ENCODE data around the gene GABRR3.
"Not testable (repeated sequence)": the region's sequence is repeated elsewhere in the genome, so short reads cannot be mapped to it uniquely, and the experiment has no call there.

GABRR3 gene

DNA sequence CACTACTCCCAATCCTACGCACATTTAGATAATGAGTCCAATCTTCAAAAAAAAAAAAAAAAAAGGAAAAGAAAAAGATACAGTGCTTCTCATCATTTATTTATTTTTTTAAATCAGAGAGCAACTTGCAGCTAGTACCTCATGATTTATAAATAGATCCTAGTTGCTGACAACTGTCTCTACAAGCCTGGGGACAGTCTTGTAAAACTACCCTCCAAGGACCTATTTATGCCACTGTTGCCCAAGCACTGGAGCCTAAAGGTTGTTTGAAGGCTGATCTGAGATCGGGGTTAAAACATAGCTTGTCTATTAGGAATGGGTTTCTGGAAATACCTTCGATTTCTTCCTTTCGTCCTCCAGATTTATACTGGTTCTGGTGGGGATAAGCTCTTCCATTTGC is 14.7 kb downstream of the GABRR3 start:
- no peaks in the 10 kb centered on the region for H3K9me3 ChIP-seq (ENCODE audit: low read length)
- H3K4me1 ChIP-seq (ENCODE audit: insufficient read depth, low read length) = peaks cover 14% of the 10 kb centered on the region
- no peak overlapping the region for H3K9ac ChIP-seq (ENCODE audit: low read length)
- no peaks in the 10 kb centered on the region for H3K36me3 ChIP-seq (ENCODE audit: insufficient read depth, low read length)
- no peak overlapping the region for H3K27ac ChIP-seq (ENCODE audit: low read depth, low read length)
- H3K4me3 ChIP-seq (ENCODE audit: low read depth in 1 of 2, low read length in 2 of 2) = no peak overlapping the region
- no peaks in the 10 kb centered on the region for H3K27me3 ChIP-seq (ENCODE audit: control insufficient read depth in 1 of 2, insufficient read depth in 2 of 2, low read length in 2 of 2)

GRCh38 chr3:98018301-98018700 is 16.8 kb downstream of the GABRR3 start:
- no peak overlapping the region for H3K27ac ChIP-seq (ENCODE audit: low read depth, low read length)
- H3K36me3 ChIP-seq (ENCODE audit: insufficient read depth, low read length) = no peaks in the 10 kb centered on the region
- no peaks in the 10 kb centered on the region for H3K9me3 ChIP-seq (ENCODE audit: low read length)
- H3K4me3 ChIP-seq (ENCODE audit: low read depth in 1 of 2, low read length in 2 of 2) = no peak overlapping the region
- peaks cover 25% of the 10 kb centered on the region for H3K4me1 ChIP-seq (ENCODE audit: insufficient read depth, low read length)
- H3K9ac ChIP-seq (ENCODE audit: low read length) = no peak overlapping the region
- H3K27me3 ChIP-seq (ENCODE audit: control insufficient read depth in 1 of 2, insufficient read depth in 2 of 2, low read length in 2 of 2) = no peaks in the 10 kb centered on the region

DNA sequence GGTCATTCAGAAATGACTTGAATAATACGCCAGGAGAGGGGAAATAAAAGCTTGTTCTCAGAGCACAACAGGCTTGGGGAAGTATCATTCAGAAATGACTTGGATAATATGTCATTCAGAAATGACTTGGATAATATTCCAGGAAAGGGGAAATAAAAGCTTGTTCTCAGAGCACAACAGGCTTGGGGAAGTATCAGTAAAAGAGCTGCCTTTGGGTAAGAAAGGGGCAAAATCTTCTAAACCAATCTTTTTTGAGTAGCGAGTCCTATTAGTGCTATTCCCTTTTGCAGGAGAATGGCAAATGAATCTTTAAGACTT is 20.9 kb downstream of the GABRR3 start:
- Histone ChIP-seq H3K9ac (ENCODE audit: low read length) (no peak overlapping the region), H3K27ac (ENCODE audit: low read depth, low read length) (no peak overlapping the region), H3K36me3 (ENCODE audit: insufficient read depth, low read length) (no peaks in the 10 kb centered on the region), H3K27me3 (ENCODE audit: control insufficient read depth in 1 of 2, insufficient read depth in 2 of 2, low read length in 2 of 2) (no peaks in the 10 kb centered on the region), H3K4me3 (ENCODE audit: low read depth in 1 of 2, low read length in 2 of 2) (no peak overlapping the region), H3K9me3 (ENCODE audit: low read length) (no peaks in the 10 kb centered on the region), H3K4me1 (ENCODE audit: insufficient read depth, low read length) (peaks cover 15% of the 10 kb centered on the region)

DNA sequence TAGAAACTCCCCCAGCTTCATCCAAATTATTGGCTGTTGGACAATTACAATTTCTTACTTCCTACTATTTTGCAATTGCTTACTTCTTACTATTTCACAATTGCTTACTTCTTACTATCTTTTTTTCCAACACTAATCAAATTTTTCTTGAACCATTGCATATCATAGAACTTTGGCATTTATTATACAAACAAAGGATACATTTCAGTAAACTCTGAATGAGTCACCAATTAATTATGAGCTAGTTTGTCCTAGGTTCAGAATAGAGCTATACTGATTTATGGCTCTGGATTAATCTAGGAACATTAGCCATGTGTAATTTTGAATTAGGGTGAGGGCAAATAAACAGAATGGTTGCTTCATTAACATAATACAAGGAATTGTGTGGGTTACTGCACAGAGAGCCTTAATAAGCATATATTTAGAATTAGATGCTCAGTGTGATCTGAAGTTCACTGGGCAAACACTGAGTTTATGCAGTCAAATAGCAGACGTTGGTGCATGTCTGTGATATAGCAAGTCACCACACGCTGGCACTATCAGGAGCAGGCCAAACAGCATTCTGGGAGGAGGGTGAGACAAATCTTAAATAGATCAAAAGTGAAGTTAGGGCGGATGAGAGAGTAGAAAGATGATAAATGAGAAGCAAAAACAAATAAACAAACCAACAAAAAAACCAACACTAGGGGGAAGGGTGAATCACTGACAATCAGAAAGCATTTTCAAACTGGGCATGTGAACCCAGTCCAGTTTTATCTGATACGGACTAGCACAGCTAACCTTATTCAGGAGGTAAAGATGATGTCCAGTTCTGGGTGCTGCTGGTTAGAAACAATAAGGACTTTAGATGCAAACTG is 21.5 kb downstream of the GABRR3 start:
- no peak overlapping the region for H3K27ac ChIP-seq (ENCODE audit: low read depth, low read length)

GRCh38 chr3:98012979-98013378 is 22.1 kb downstream of the GABRR3 start:
- Histone ChIP-seq H3K27ac (ENCODE audit: low read depth, low read length) (no peak overlapping the region), H3K9ac (ENCODE audit: low read length) (no peak overlapping the region)

More for the DNA sequence above, 21.5 kb downstream of the GABRR3 start:
- Histone ChIP-seq H3K27me3 (ENCODE audit: control insufficient read depth in 1 of 2, insufficient read depth in 2 of 2, low read length in 2 of 2) (no peaks in the 10 kb centered on the region), H3K4me1 (ENCODE audit: insufficient read depth, low read length) (peaks cover 15% of the 10 kb centered on the region), H3K9ac (ENCODE audit: low read length) (no peak overlapping the region), H3K4me3 (ENCODE audit: low read depth in 1 of 2, low read length in 2 of 2) (no peak overlapping the region), H3K36me3 (ENCODE audit: insufficient read depth, low read length) (no peaks in the 10 kb centered on the region), H3K9me3 (ENCODE audit: low read length) (no peaks in the 10 kb centered on the region)

DNA sequence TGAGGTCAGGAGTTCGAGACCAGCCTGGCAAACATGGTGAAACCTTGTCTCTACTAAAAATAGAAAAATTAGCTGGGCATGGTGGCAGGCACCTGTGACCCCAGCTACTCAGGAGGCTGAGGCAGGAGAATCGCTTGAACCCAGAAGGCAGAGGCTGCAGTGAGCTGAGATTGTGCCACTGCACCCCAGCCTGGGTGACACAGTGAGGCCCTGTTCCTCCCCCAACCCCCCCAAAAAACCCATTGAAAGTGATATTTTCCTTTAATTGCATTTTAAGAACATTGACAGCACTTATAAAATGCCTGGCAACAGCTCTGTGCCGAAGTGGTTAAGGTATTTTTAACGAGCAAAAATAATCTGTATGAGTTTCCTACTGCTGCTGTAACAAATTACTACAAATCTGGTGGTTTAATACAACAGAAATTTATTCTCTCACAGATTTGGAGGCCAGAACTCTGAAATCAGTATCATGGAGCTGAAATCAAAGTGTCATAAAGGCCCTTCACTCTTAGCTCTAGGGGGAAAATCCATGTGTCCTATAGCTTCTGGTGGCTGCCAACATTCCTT is 24.1 kb downstream of the GABRR3 start:
- H3K9me3 ChIP-seq (ENCODE audit: low read length); H3K4me3 ChIP-seq (ENCODE audit: low read depth in 1 of 2, low read length in 2 of 2); H3K36me3 ChIP-seq (ENCODE audit: insufficient read depth, low read length); H3K27ac ChIP-seq (ENCODE audit: low read depth, low read length); H3K27me3 ChIP-seq (ENCODE audit: control insufficient read depth in 1 of 2, insufficient read depth in 2 of 2, low read length in 2 of 2); H3K9ac ChIP-seq (ENCODE audit: low read length): not testable (repeated sequence)
- H3K4me1 ChIP-seq (ENCODE audit: insufficient read depth, low read length) = peaks cover 15% of the 10 kb centered on the region

More at GRCh38 chr3:98012979-98013378, 22.1 kb downstream of the GABRR3 start:
- no peaks in the 10 kb centered on the region for H3K27me3 ChIP-seq (ENCODE audit: control insufficient read depth in 1 of 2, insufficient read depth in 2 of 2, low read length in 2 of 2)
- H3K4me1 ChIP-seq (ENCODE audit: insufficient read depth, low read length) = peaks cover 15% of the 10 kb centered on the region
- no peaks in the 10 kb centered on the region for H3K9me3 ChIP-seq (ENCODE audit: low read length)
- no peaks in the 10 kb centered on the region for H3K36me3 ChIP-seq (ENCODE audit: insufficient read depth, low read length)
- no peak overlapping the region for H3K4me3 ChIP-seq (ENCODE audit: low read depth in 1 of 2, low read length in 2 of 2)

DNA sequence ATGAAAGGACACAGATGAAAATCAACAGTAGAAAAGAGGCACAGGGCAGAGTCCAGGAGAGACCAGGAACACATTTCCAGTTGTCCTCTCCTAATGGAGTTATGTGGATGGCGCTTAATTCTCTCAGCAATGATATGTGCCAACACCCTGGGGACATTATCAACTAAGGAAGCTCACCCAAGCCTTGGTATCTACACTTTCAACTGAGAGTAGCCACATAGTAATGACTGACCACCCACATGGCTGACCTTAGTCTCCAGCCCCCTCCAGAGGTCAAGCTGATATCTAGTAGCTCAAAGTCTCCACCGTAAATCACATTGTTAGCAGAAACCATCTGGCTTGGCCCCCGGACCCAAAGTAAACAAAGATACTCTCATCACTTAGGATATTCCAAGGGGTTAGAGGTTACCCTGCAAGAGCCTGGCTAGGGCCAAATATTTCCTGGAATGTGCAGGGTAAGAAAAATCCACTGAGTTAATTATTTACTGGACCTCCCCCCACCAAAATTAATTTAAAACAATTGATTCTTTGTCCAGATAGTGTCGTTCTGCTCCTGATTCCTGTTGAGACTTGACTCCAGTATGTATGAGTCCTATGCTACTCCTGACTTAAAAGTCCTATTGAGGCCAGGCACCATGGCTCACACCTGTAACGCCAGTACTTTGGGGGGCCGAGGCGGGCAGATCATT is 24.8 kb downstream of the GABRR3 start:
- H3K4me1 ChIP-seq (ENCODE audit: insufficient read depth, low read length) = peaks cover 15% of the 10 kb centered on the region
- H3K36me3 ChIP-seq (ENCODE audit: insufficient read depth, low read length) = no peaks in the 10 kb centered on the region
- no peak overlapping the region for H3K27ac ChIP-seq (ENCODE audit: low read depth, low read length)
- no peak overlapping the region for H3K4me3 ChIP-seq (ENCODE audit: low read depth in 1 of 2, low read length in 2 of 2)
- H3K27me3 ChIP-seq (ENCODE audit: control insufficient read depth in 1 of 2, insufficient read depth in 2 of 2, low read length in 2 of 2) = no peaks in the 10 kb centered on the region
- no peaks in the 10 kb centered on the region for H3K9me3 ChIP-seq (ENCODE audit: low read length)
- no peak overlapping the region for H3K9ac ChIP-seq (ENCODE audit: low read length)

GRCh38 chr3:98008855-98009254 is 26.3 kb downstream of the GABRR3 start:
- H3K36me3 ChIP-seq (ENCODE audit: insufficient read depth, low read length) = no peaks in the 10 kb centered on the region
- peaks cover 10% of the 10 kb centered on the region for H3K4me1 ChIP-seq (ENCODE audit: insufficient read depth, low read length)
- no peaks in the 10 kb centered on the region for H3K27me3 ChIP-seq (ENCODE audit: control insufficient read depth in 1 of 2, insufficient read depth in 2 of 2, low read length in 2 of 2)
- no peaks in the 10 kb centered on the region for H3K9me3 ChIP-seq (ENCODE audit: low read length)
- no peak overlapping the region for H3K4me3 ChIP-seq (ENCODE audit: low read depth in 1 of 2, low read length in 2 of 2)
- H3K9ac ChIP-seq (ENCODE audit: low read length) = no peak overlapping the region
- no peak overlapping the region for H3K27ac ChIP-seq (ENCODE audit: low read depth, low read length)

DNA sequence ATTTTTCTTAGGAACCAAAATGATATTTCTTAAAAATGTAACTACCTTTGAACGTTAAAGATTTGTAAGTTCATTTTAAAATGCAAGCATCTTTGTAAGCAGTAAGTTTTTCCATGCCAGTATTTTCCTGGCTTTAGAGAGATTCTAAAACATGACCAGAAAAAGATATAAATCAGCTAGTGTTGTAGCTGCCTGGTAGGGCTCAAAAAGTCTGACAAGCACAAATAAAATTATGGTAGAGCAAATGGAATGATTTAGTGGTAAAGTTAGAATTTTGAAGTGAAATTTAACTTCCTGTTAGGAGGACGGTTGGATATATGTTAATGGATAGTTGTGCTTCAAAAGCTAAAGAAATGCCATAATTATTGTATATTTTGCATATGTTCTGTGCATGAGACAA is 29.7 kb downstream of the GABRR3 start:
- Histone ChIP-seq H3K4me3 (ENCODE audit: low read depth in 1 of 2, low read length in 2 of 2) (no peak overlapping the region), H3K36me3 (ENCODE audit: insufficient read depth, low read length) (no peaks in the 10 kb centered on the region), H3K27ac (ENCODE audit: low read depth, low read length) (no peak overlapping the region), H3K9ac (ENCODE audit: low read length) (no peak overlapping the region), H3K9me3 (ENCODE audit: low read length) (no peaks in the 10 kb centered on the region), H3K4me1 (ENCODE audit: insufficient read depth, low read length) (no peaks in the 10 kb centered on the region), H3K27me3 (ENCODE audit: control insufficient read depth in 1 of 2, insufficient read depth in 2 of 2, low read length in 2 of 2) (no peaks in the 10 kb centered on the region)

DNA sequence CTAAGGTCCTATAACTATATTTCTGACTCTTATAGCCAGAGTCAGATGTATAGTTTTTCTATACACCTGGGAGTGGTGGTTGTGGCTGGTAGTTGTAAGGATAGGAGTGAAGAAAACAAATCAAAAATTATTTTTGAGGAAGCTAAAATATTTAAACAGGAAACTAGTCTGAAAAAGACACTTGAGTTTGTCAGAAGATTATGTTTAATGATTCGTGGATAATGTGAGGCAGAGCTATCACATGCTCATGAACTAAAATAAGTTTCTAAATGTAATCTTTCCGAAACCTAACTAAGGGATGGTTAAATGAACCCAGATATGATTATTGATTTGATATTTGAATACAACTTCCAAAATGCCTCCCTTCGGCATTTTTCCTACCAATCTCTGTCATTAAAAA is 30.4 kb downstream of the GABRR3 start:
- Histone ChIP-seq H3K27me3 (ENCODE audit: control insufficient read depth in 1 of 2, insufficient read depth in 2 of 2, low read length in 2 of 2) (no peaks in the 10 kb centered on the region), H3K4me3 (ENCODE audit: low read depth in 1 of 2, low read length in 2 of 2) (no peak overlapping the region), H3K9ac (ENCODE audit: low read length) (no peak overlapping the region), H3K27ac (ENCODE audit: low read depth, low read length) (no peak overlapping the region), H3K9me3 (ENCODE audit: low read length) (no peaks in the 10 kb centered on the region), H3K4me1 (ENCODE audit: insufficient read depth, low read length) (no peaks in the 10 kb centered on the region), H3K36me3 (ENCODE audit: insufficient read depth, low read length) (no peaks in the 10 kb centered on the region)

DNA sequence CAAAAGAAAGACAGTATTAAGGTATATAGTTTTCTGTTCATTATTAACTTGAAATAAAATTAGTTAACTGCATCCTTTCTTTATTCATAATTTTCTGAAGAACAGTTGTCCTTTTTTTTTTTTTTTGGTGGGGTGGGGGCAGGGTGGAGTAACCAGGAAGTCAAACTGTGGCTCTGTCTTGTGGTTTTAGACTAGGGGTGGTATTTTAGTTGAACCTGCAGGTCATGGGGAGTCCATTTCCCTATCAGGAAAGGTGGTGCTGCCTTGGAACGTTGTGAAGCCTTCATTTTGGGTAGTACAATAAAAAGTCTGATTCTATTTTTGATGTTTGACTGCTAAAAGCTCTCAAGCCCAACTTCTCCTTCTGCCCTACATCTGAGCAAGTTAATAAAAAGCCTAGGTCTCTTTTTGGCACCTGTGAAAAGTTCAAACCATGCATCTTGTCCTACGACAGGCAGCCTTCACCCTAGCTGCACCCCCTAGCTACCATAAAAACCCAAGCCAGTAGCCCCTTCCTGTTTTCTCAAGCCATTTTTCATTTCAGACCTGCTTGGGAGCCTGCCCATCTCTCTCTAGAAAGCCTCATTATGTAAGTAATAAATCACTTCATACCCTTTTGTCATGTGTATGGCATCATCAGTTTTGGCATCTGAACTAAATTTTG is 31.7 kb downstream of the GABRR3 start:
- no peaks in the 10 kb centered on the region for H3K27me3 ChIP-seq (ENCODE audit: control insufficient read depth in 1 of 2, insufficient read depth in 2 of 2, low read length in 2 of 2)
- H3K4me1 ChIP-seq (ENCODE audit: insufficient read depth, low read length) = no peaks in the 10 kb centered on the region
- no peak overlapping the region for H3K27ac ChIP-seq (ENCODE audit: low read depth, low read length)
- no peak overlapping the region for H3K9ac ChIP-seq (ENCODE audit: low read length)
- no peak overlapping the region for H3K4me3 ChIP-seq (ENCODE audit: low read depth in 1 of 2, low read length in 2 of 2)
- no peaks in the 10 kb centered on the region for H3K36me3 ChIP-seq (ENCODE audit: insufficient read depth, low read length)
- H3K9me3 ChIP-seq (ENCODE audit: low read length) = no peaks in the 10 kb centered on the region

Measured in muscle layer of colon (tissue), 2 donors.